NOMO-1 (cell line): ENCODE measurements around the gene CCNJ.
"Not testable (repeated sequence)": the region's sequence is repeated elsewhere in the genome, so short reads cannot be mapped to it uniquely, and the experiment has no call there.

Experiments used
- DNase-seq, 2 experiments: peaks; one replicate each; lab custom pipeline; 2025; ENCODE audit not compliant: unreplicated experiment in 2 of 2; lab: John Stamatoyannopoulos, UW

The CCNJ gene, protein sequence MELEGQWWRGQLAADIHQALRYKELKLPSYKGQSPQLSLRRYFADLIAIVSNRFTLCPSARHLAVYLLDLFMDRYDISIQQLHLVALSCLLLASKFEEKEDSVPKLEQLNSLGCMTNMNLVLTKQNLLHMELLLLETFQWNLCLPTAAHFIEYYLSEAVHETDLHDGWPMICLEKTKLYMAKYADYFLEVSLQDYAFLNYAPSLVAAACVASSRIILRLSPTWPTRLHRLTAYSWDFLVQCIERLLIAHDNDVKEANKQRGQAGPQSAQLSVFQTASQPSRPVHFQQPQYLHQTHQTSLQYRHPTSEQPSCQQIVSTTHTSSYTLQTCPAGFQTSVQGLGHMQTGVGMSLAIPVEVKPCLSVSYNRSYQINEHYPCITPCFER

DNA sequence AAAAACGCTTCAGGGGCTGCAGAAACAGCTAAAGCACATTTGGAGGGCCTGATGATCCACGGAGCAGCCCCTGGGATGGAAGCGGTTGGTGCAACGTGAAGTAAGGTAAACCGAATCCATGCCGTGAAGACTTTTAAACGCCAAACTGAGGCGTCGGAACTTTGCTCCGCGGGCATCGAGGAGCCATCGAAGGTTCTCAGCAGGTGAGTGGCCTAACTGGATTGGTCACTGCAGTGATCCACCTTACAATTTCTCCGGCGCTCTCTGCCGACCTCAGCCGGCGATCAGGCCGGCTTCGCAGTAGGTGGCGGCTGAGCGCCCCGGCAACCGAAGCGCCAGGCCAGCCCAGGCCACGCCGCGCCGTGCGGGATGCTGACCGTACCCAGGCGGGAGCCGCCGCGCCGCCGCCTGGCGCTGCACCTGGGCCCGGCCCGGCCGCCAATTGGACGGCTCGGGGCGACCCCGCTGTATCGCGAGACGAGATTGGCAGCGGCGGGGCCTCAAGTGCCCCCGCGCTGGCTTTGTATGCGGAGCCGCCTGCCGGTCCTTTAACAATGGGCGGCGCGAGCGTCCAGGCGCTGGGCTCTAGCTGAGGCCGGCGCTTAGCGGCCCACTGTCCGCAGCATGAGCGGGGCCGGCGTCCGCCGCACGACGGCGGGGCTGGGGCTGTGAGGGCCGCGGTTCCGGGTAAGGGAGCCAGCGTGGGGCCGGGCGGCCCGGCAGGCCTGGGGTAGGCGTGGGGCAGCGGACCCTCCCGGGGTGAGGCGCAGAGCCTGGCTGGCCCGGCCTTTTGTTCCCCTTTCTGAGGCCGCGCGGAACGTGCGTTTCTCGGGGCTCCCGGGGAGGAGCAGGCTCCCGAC, at the start of gene CCNJ:
CCNJ (plus strand) TSS at position 551 of the 860 bp plus-strand sequence. CDS start 811 bp downstream, outside the sequence.
- DNase-seq = peak; percentile 82 to 87

DNA sequence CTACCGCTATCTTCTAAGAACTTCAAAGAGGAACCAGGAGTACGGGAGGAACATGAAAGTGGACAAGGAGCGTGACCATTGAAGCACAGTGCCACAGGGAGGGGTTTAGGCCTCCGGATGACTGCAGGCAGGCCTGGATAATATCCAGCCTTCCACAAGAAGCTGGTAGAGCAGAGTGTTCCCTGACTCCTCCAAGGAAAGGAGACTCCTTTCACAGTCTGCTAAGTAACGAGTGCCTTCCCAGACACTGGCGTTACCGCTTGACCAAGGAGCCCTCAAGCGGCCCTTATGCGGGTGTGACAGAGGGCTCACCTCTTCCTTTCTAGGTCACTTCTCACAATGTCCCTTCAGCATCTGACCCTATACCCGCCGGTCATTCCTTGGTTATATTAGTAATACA, 49.0 kb upstream of the CCNJ start:
- not testable (repeated sequence) for DNase-seq

DNA sequence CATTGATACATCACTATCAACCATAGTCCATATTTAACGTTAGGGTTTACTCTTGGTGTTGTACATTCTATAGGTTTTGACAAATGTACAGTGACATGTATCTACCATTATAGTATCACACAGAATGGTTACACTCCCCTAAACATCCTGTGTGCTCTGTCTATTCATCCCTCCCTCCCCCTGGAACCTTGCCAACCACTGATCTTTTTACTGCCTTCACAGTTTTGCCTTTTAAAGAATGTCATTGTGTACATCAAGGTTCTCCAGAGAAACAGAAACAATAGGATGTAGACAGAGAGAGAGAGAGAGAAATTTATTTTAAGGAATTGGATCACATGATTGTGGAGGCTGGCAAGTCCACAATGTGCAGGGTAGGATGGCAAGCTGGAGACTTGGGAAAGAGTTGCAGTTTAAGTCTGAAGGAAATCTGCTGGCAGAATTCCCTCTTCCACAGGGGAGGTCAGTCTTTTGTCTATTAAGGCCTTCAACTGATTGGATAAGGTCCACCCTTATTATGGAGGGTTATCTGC, 45.1 kb upstream of the CCNJ start:
- DNase-seq = no peak

DNA sequence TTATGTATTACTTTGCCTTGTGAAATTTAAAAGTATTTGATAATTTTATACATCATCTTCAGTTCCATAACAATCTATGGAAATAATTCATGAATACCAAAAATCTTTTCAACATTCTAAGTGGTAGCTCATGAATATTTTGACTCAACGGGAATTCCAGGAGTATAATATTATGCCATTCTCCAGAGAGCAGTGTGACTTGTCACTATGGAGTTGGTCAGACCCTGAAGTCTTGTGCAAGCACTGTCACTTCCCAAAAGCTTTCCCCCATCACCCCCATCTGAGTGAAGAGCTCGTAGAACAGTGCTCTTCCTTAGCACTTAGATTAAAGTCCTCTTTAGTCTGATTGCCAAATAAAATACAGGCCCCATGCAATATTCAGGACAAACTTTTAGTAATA, 29.4 kb upstream of the CCNJ start:
- DNase-seq = no peak

- no peak for DNase-seq
Measured at GRCh38 chr10:96014473-96015102, 28.8 kb upstream of the CCNJ start.

DNA sequence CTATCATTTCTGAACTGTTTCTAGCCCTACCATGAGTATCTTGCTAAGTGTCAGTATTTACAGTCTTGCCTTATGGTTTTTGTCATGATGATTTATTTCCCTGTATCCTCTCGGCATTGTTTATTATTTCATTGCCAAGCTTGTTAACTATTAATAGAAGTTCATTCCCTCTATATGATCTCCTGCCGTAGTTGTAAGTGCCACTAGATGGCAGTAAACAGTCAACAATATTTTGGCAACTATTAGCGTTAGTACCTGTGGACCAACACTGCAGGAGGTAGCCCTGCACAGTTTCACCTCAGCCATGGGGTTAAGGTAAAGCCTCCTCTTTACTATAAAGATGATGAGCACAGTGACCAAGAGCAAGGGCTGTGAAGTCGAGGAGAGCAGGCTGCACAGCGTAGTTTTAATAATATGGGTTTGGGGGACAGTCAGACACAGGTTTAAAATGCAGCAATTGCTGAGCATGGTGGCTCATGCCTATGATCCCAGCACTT, 26.1 kb upstream of the CCNJ start:
- peak; percentile 25 to 49 for DNase-seq

DNA sequence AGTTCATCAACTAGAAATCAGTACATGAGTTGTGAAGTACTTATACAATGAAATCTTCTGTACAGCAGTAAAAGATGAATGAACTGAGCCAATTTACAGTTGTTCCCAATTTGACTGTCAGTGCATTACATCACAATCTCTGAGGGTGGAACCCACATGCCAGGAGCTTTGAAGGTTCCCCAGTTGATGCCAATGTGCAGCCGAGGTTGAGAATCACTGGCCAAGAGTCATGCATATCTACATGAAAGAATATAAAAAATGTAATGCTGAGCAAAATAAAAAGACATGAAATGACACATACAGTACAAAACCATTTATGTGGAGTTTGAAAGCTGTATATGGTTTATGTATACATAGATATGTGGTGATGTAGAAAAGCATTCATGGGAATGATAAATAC, 22.1 kb upstream of the CCNJ start:
- no peak for DNase-seq

DNA sequence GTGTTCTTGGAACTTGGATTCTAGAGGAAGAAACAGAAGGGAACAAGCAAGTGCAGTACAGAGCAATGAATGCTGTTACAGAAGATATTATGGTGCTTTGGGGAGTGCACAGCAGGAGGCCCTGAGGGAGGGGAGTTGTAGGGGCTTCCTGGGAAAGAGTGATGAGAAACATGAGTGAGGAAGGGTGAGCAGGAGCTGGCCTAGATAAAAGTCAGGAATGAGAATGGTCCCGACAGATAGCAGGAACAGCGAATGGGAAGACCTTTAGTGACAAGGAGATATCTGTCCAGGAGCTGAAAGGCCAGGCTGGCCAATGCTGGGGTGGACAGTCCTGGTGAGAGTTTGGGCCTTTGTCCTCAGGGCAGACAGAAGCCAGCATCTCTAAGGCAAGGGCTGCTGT, 20.6 kb upstream of the CCNJ start:
- DNase-seq = no peak

GRCh38 chr10:96023168-96023567, 20.2 kb upstream of the CCNJ start:
- no peak for DNase-seq

DNA sequence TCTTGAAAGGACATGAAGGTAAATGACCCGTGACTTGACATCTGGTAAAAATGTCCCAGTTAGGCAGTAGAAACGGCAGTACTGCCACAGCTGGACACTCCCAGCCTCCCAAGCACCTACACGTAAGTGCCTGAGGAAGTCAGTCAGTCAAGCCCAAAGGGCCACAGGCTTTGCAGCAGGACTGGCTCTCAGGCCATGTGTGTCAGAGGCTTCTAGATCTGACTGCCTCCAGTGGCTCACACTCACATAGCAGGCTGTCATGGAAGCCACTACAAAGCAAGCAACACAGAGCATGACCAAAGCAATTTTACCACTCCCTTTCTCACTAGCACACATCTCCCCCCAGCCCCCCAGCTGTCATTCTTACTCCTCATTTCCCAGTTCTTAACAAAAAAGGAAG, 17.8 kb upstream of the CCNJ start:
- DNase-seq = peak in 1 of 2 experiments; percentile 6

GRCh38 chr10:96034625-96035024, 8.8 kb upstream of the CCNJ start:
- DNase-seq = no peak

DNA sequence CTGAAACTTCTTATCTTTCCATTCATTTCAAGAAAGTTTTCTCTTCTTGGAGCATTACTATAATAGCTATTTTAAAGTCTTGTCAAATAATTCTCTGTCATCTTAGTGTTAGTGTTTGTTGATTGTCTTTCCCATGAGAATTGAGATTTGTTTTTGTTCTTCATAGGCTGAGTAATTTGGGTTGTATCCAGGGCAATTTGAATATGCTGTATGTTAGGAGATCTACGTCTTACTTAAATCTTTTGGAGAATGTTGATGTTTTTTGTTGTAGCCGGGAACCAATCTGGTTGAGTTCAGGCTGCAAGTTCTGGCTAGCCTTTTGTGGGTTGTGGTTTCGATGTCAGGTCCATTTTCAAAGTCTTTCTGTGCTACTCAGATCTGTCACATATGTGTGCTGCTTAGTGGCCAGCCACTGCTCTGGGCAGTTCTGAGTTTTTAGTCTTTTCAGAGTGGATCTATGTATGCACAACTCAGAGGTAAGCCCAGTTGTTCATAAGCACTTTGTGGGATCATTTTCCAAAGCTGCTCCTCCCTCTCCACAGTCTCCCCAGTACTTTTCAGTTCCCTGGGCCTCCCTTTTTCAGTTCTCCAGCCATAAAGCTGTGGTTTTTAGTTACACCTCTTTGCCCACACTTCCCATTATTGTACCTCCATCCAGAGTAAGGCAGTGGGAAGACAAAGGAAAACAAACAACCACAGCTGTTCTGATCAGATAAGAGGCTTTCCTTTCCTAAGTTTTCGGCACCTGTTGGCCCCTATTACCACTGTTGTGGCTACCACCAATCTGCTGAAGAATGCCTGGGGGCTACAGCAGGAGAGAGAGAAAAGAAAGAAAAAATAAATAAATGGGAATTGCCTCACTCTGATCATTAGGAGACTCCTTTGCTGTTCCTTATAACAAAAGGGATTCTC, 4.7 kb upstream of the CCNJ start:
- DNase-seq = no peak

DNA sequence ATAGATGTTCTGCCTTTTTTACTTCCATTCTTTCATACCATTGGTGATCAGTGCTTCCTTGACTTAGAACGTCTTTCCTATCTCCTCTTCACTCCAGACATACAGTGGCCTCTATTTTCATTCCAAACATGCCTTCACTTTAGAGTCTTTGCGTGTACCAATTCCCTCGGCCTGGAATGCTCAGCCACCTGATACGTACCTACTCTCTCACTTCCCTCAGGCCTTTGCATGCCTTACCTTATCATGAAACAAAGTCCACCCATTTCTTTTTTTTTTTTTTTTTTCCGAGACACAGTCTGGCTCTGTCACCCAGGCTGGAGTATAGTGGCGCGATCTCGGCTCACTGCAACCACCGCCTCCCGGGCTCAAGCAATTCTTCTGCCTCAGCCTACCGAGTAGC, 2.2 kb upstream of the CCNJ start:
- no peak for DNase-seq

GRCh38 chr10:96043893-96044715, 721 bp downstream of the CCNJ start:
- DNase-seq = peak; percentile 31 to 44

- DNase-seq = peak; percentile 43 to 78
Measured at GRCh38 chr10:96044736-96045135, 1.4 kb downstream of the CCNJ start.

GRCh38 chr10:96046546-96046945, 3.2 kb downstream of the CCNJ start:
- no peak for DNase-seq

GRCh38 chr10:96047004-96047649, 3.7 kb downstream of the CCNJ start:
- DNase-seq = no peak

GRCh38 chr10:96047925-96048324, 4.5 kb downstream of the CCNJ start:
- DNase-seq = not testable (repeated sequence)

GRCh38 chr10:96049340-96049739, 6.0 kb downstream of the CCNJ start:
- DNase-seq = no peak
